Fibroblast of upper back skin (primary cell): ENCODE data around the gene FAM53A.
"Not testable (repeated sequence)": the region's sequence is repeated elsewhere in the genome, so short reads cannot be mapped to it uniquely, and the experiment has no call there.

Experiments used
- DNase-seq: peaks from one replicate; pipeline ENCODE4 v3.0.0-alpha.2; 2013

FAM53A gene

DNA sequence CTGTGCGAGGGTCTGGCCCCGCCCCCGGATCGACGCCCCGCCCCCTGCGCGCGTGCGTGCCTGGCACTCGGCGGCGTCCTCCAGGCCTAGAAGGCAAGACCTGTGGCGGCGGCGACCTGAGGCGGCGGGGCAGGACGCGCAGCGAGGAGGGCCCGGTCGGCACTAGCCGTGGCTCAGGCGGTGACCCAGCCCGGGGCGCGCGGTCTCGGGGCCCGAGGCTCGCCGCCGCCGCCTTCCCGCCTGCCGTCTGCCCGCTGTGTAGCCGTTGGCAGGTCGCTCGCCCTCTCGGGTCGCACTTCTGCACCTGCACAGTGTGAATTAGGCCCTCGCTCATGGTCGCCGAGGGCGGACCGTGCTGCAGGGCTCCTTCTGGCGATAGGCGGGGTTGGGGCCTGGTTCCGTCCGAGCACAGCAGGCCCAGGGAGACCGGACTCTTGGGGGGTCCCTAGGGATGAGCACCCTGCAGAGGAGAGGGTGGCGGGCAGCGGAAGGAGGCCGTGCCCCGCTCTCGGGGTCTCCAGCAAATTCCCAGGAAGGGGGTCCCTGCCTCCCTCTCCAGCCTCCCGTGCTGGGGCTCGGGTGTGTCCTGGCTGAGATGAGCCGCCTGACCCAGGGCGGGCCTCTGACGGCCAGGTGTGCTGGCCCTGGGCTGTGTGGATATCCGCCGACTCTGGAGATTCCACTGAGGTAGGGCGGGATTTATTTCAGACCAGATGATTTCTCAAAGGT, 557 bp upstream of the FAM53A start:
- no peak for DNase-seq

GRCh38 chr4:1683261-1683735, 815 bp downstream of the FAM53A start:
- DNase-seq = peak; percentile 89

DNA sequence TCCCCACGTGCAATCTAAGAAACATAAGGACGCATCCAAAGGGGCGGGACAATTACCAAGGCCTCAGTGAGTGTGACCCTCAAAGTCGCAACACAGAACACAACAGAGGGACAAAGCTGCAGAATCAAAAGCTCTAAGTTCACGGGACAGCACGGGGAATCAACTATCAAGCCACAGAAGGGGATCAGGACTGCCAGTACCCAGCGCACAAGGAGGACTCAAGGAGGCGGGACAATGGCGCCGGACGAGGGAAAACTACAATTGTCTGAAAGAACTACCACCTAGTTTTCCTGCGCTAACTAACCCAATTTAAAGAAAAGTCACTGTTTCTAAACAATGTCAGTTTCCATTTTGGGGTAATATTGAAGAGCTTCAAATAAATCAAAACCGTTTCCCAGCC, 1.3 kb downstream of the FAM53A start:
- no peak for DNase-seq

DNA sequence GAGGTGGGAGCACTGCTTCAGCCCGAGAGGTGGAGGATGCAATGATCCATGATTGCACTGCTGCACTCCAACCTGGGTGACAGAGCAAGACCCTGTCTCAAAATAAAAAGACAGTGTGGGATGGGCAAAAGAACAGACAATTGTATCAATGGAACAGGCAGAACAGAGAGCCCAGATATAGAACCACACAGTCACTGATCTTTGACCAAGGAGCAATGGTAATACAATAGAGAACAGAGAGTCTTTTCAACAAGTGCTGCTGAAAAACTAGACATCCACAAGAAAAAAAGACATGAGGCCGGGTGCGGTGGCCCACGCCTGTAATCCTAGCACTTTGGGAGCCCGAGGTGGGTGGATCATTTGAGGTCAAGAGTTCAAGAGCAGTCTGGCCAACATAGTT, 5.9 kb downstream of the FAM53A start:
- no peak for DNase-seq

DNA sequence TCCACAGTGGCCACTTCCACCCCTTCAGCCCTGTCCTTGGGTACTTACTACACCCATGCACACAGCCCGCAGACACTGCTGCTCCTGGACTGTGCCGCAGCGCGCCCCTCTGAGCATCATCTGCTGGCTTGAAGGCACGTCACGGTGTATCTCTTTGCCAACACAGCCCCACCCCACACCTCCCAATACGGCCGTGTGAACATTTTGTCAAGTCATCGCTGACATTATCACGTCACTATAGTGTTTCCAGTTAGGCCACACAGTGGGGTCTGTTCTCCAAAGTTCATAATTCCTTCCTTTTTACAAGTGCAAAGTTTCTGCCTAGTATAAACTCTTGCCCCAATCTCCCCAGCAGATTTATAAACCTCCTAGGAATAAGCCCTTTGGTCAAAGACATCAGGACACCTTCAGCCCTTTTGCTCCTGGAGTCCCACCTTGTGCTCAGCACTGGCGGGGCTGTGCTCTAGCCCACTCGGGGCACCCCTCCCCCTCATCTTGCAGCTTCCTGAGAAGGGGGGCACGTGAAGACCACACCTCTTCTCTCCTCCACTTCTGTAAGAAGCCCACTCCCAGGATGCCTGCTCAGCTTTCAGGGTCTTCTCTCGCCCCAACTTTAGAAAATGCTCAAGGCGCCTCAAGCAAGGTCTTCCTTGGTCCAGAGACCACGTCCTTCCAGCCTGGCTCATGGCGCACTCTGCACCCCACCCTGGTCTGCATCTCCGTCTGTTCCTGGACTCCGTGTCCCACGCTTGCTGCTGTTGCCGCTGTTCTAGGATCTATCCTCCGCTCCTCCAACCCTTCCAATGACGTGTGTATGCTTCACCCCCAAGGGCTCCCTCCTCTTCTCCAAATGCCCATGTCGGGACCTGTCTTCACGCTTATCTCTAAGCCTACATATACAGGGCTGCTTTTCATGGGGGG, 7.2 kb downstream of the FAM53A start:
- DNase-seq = no peak

DNA sequence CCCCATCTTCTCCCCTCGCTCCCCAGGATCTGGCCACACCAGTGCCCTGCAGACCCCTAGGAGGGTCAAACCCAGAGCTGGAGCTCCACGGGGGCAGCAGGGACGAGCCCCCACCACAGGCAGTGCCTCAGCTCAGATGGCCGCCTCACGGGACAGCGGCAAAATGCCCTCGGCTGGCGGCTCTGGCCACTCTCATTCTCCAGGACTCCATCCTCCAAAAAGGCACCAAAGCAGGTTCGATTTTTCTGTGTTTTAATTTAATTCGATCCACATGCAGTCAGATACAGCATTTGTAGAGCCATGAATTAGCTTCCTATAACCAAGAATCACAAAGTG, 8.3 kb downstream of the FAM53A start:
- no peak for DNase-seq

- no peak for DNase-seq
Observed at GRCh38 chr4:1675136-1675801, 8.8 kb downstream of the FAM53A start.

GRCh38 chr4:1674682-1675081, 9.4 kb downstream of the FAM53A start:
- no peak for DNase-seq

DNA sequence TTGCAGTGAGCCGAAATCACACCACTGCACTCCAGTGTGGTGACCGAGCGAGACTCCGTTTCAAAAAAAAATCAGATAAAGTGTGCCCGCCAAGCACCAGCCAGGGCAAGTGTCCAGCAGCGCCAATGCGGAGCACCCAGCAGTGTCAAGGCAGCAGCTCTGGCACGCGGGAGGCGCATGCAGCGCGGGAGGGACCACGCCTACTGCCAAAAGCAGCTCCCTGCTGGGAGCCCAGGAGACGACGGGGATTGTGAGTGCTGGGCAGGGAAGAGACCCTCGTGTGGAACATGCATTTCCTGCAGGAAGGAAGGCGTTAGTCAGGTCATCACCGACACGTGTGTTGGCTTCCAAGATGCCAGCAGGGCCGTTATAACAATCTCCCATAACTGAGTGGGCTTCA, 10.4 kb downstream of the FAM53A start:
- no peak for DNase-seq

GRCh38 chr4:1671011-1671410, 13.1 kb downstream of the FAM53A start:
- DNase-seq = not testable (repeated sequence)

DNA sequence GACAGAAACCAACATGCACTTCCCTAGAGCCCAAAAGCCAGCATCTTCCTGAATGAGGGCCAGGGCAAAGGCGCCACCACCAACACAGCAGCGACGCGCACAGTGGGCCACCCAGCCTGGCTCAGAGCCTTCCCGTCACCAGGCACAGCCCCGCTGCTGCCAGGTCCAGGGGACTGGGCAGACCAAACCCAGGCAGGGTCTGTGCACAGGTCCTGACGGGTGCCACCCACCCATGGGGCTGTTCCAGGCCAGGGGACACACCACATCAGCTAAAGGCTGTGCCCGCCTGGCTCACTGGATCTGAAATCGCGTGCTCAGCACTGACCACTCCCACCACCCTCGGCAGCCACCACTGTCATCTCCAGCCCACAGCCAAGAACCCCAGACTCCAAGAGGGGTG, 13.8 kb downstream of the FAM53A start:
- no peak for DNase-seq

DNA sequence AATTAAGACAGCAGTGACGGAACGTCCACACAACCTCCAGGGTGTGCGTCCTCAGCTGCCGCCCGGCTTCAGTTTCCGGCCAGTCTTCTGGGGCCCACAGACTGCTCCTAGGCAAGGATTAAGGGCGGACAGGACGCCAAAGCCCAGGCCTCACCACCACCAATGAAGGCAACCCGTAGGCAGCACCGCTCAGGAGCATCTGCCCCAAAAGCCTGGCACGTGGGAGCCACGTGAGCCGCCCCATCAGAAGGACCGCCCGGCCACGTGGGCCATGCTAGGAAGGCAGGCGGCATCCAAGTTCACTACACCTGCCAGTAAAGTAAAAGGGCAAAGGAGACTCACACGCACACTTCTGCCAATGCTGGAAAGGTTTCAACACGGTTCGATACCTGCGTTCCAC, 14.3 kb downstream of the FAM53A start:
- no peak for DNase-seq

DNA sequence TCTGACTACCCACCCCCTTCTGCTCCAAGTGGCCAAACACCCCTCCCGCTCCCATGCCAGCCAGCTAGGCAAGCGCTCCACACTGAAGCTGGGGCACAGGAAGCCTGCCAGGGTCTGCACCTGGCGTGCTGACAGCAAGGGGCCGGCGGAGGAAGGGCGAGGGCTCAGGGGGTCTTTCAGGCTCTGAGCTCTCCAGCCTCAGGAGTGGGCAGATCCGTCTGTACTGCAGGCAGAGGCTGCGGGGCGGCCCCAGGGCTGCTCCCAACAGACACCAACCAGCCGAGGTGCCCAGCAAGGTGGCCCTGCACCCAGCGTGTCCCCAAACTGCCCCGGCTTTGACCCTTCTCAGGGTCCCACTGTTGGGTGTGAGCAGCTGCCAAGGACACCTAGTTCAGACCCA, 14.8 kb downstream of the FAM53A start:
- DNase-seq = no peak

GRCh38 chr4:1668488-1668840, 15.6 kb downstream of the FAM53A start:
- no peak for DNase-seq

DNA sequence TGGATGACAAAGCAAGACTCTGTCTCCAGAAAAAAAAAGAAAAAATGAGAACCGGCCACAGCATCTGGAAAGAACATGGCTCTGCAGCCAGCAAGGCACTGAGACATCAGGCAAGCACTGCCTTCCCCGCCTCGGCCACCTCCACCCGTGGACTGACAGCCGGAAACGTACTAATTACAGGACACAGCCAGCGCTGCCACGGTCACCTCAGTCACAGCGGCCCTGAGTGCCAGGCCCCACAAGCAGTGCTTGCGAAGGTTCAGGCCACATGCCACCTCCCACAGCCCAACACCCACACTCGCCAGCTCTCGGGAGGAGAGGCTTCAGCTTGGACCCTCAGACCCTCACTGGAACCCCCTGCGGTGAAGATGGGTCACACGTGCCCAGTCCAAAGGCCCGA, 16.8 kb downstream of the FAM53A start:
- DNase-seq = no peak

DNA sequence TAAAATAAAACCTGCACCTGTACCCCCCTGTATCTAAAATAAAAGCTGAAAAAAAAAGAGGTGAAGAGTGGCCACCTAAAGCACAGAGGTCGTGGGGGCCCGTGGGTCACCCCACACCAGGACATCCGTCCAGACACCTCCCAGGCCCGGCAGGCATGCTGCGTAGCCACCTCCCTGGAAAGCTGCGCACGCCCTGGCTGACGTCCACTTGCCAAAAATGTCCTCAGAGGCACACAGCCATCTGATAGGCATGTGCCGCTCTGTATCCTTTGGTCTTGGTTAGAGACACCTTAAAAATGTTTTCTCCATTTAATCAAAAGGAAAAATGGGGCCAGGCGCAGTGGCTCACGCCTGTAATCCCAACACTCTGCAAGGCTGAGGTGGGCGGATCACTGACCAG, 17.7 kb downstream of the FAM53A start:
- DNase-seq = no peak

- no peak for DNase-seq
Observed at GRCh38 chr4:1664141-1664540, 20.0 kb downstream of the FAM53A start.

GRCh38 chr4:1663549-1663948, 20.6 kb downstream of the FAM53A start:
- DNase-seq = no peak

DNA sequence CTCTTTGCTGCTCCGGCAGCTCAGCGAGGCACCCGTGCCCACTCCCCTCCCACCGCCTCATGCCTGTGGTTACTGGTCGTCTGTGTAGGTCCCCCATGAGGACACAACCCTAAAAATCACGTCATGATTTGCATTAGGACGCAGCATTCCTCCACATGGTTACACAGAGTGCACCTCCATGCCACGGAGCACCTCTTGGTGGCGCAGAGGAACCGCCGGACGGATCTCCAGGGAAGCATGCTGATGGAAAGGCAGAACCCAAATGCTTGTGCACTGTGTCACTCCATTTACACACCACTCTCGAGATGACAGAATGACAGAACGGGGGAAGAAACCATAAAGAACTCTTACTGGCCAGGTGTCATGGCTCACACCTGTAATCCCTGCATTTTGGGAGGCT, 22.4 kb downstream of the FAM53A start:
- no peak for DNase-seq

GRCh38 chr4:1660948-1661677, 23.0 kb downstream of the FAM53A start:
- DNase-seq = no peak

DNA sequence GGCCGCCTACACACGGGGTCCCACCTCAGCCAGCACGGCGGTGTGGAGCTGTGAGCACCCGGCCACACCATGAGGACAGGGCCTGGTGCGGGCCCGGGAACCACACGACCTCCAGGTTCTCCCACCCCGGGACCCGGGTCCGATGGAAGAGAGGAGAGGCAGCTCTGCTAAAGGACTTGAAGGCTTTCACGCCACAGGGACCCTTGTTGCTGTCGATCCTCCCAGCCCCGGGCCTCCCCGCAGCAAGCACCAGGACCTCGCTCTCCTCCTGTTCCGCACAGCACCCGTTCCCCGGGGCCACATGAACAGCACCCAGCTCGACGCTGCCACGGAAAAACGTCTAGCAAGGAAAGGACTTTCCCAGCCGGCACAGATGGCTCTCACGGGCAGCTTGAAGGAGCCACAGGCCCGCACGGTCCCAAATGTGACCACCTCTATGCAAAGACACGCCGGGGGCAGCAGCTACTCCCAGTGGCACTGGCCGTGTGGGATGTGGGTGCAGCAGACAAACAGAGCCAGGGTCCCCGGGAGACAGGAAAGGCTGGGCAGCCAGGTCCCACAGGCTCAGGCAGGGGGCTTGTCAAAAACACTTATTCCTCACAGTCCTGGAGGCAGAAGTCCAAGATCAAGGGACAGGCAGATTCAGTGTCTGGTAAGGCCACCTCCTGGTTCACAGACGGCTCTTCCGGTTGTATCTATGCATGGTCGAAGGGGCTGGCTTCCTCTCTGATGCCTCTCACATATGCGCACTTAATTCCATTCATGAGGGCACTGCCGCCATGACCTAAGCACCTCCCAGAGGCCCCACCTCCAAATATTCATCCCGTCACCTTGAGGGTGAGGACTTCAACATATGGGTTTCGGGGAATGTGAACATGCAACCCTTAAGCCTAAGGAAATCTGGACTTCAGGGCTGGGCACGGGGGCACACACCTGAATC, 24.7 kb downstream of the FAM53A start:
- no peak for DNase-seq

- DNase-seq = no peak
Observed at GRCh38 chr4:1658581-1658980, 25.5 kb downstream of the FAM53A start.
